Esophagus squamous epithelium (tissue), 5 donors: ENCODE measurements around the gene TKFC. TPM values are rescaled to one million over a fixed set of nuclear protein-coding genes. Genes with fewer than 3 reads are reported as not detected.

Experiments
- DNase-seq: peaks from one replicate; lab custom pipeline; 2025; lab: John Stamatoyannopoulos, UW
- H3K27ac ChIP-seq, 4 donors: fragments of 200-600 bp; sonication (generic); one replicate each; pipeline ENCODE4 v1.5.1; 2016 to 2019; ENCODE audit warnings: mild to moderate bottlenecking in 1 of 4
- H3K27me3 ChIP-seq, 4 donors: fragments of 200-600 bp; sonication (generic); 1 replicate in 3 of 4; 2 replicates in 1 of 4; pipeline versions ENCODE4 v1.5.1 to v1.6.0; 2017 to 2021; ENCODE audit warnings: antibody characterized with exemption in 1 of 4
- H3K36me3 ChIP-seq, 3 donors: fragments of 200-600 bp; sonication (generic); one replicate each; pipeline ENCODE4 v1.5.1; 2016 to 2019
- H3K4me1 ChIP-seq, 3 donors: fragments of 200-600 bp; sonication (generic); one replicate each; pipeline ENCODE4 v1.5.1; 2017 to 2019
- H3K4me3 ChIP-seq, 4 donors: fragments of 200-600 bp; sonication (generic); 1 replicate in 3 of 4; 2 replicates in 1 of 4; pipeline ENCODE4 v1.5.1; 2016 to 2019; ENCODE audit warnings: mild to moderate bottlenecking in 2 of 4, moderate library complexity in 1 of 4
- H3K9me3 ChIP-seq, 3 donors: fragments of 200-600 bp; sonication (generic); one replicate each; pipeline ENCODE4 v1.5.1; 2016 to 2019
- CTCF ChIP-seq, 6 experiments: fragments of 450-650 bp in 4 of 6; fragments of 200-600 bp in 2 of 6; sonication (generic) in 2 of 6; IDR thresholded peaks; one replicate each; pipeline ENCODE4 v1.5.1; 2016 to 2019; ENCODE audit warnings: antibody characterized with exemption in 6 of 6, mild to moderate bottlenecking in 4 of 6, moderate library complexity in 4 of 6
- POLR2A ChIP-seq, 4 donors: fragments of 450-650 bp; IDR thresholded peaks; one replicate each; pipeline ENCODE4 v1.6.1; 2017; ENCODE audit warnings: antibody characterized with exemption in 4 of 4, mild to moderate bottlenecking in 4 of 4, moderate library complexity in 3 of 4
- WGBS, 2 donors: methylation state at CpG; one replicate each; pipeline ENCODE4 v1.1.5; 2018; 5-methylcytosine and 5-hydroxymethylcytosine counted together
- intact Hi-C: fragments of 100-400 bp; cut with DNase I; formaldehyde crosslinking; loops from one replicate; pipeline ENCODE4 v1.15.0; 2022
- total RNA-seq, 4 donors: library from RNA; depleted of rRNA; stranded (reverse); fragments of >200 nt; gene quantifications; one replicate each; pipeline ENCODE4 v1.1.0, GENCODE V29; 2016
- donor health status: DM: yes; HTN: yes; CAD: no.

TKFC gene
- total RNA-seq, 4 donors from 2014 or later, result 19.8 to 29.2 (median 26.4) TPM

- Histone ChIP-seq H3K27ac (peak overlapping the region in 3 of 4 donors; percentile 19 to 97 (median 91)), H3K4me1 (peaks cover 24 to 63% (median 25%) of the 10 kb centered on the region in 3 donors), H3K36me3 (peaks cover 0 to 24% (median 3%) of the 10 kb centered on the region in 3 donors), H3K27me3 (no peaks in the 10 kb centered on the region), H3K9me3 (no peaks in the 10 kb centered on the region), H3K4me3 (no peak overlapping the region)
- WGBS, 2 donors, result 77 to 83% methylated on average over 10 to 13 of the region's 16 CpGs
- intact Hi-C loops, result loop anchor here (5.0 kb wide), 1 partner anchor 48 kb away; no protein-coding TSS in a partner anchor
- DNase-seq, result no peak
- TF ChIP-seq POLR2A (IDR thresholded peaks at IDR 0.05), result no peak
- no peak for TF ChIP-seq CTCF (IDR thresholded peaks at IDR 0.05)
Measured at GRCh38 chr11:61334434-61335354, 1.7 kb downstream of the TKFC start.

DNA sequence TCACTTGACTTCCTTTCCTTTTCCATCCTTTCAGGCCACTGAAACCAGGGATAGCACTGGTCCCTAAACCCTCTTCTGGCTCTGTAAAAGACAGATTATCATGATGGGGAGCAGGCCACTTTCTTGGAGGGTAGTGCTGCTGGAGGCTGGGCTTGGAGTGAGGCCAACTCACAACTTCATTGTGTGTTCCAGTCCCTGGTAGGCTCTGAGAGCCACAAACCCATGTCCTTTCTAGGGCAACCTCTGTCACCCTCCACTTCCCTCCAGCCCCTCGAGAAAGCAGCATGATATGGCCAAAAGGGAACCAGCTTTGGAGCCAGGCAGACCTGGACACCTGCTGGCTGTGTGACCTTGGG is 2.3 kb downstream of the TKFC start:
- DNase-seq, result no peak
- intact Hi-C loops, result loop anchor here (5.0 kb wide), 1 partner anchor 47 kb away; no protein-coding TSS in a partner anchor
- no peak overlapping the region for H3K4me3 ChIP-seq
- H3K36me3 ChIP-seq, result peaks cover 0 to 23% (median 3%) of the 10 kb centered on the region in 3 donors
- H3K9me3 ChIP-seq, result no peaks in the 10 kb centered on the region
- TF ChIP-seq POLR2A (IDR thresholded peaks at IDR 0.05), result no peak
- no peak for TF ChIP-seq CTCF (IDR thresholded peaks at IDR 0.05)
- 86% methylated on average over 1 of the region's 1 CpG; no CpG with 5 or more reads in 1 of the 2 donors for WGBS, 2 donors
- peak overlapping the region; percentile 11 to 97 (median 54) for H3K27ac ChIP-seq
- no peaks in the 10 kb centered on the region for H3K27me3 ChIP-seq
- peaks cover 24 to 57% (median 25%) of the 10 kb centered on the region in 3 donors for H3K4me1 ChIP-seq

DNA sequence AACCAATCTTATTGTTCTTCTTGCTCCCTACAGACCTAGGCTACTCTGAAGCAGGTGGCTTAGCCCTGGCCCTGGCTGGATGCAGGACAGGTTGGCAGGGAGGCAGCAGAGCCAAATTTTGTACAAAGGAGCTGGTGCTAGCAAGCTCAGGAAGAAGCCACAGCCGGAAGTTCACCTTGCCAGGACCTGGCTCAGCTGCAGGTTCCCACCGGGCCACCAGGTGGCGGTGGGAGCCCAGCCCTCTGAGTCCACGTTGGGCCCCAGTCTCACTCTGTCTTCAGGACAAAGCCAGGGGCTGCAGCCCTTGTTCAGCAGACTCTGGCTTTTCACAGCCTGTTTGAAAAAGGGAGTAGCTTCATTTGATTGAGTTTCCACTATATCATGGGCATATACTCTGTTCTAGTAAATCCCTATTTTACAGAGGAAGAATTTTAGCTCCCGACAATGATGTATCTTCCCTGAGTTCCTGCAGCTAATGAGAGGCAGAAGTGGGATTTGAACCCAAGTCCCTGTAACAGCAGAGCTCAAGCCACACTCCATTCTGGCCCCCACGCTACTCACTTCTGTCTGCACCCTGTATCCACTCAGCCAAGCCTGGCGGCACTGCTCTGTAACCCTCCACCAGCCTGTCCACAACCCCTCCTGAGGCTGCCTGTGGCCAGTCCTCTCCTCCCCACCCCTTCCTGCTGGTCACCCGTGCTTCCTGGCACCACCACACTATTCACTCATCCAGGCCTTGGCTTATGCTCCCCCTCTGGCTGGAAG is 3.3 kb downstream of the TKFC start:
- intact Hi-C loops, result loop anchor here (5.0 kb wide), 1 partner anchor 46 kb away; no protein-coding TSS in a partner anchor
- Histone ChIP-seq H3K4me3 (no peak overlapping the region), H3K36me3 (peaks cover 0 to 32% (median 3%) of the 10 kb centered on the region in 3 donors), H3K27me3 (no peaks in the 10 kb centered on the region), H3K9me3 (no peaks in the 10 kb centered on the region), H3K27ac (peak overlapping the region; percentile 11 to 97 (median 54)), H3K4me1 (peaks cover 17 to 46% (median 19%) of the 10 kb centered on the region in 3 donors)
- DNase-seq, result peak; percentile 30
- 30% methylated on average over 7 to 8 of the region's 8 CpGs for WGBS, 2 donors
- TF ChIP-seq CTCF (IDR thresholded peaks at IDR 0.05), result peak; percentile 95 to 99 (median 98)
- TF ChIP-seq POLR2A (IDR thresholded peaks at IDR 0.05), result no peak

GRCh38 chr11:61337706-61338470 is 4.9 kb downstream of the TKFC start:
- H3K4me1 ChIP-seq, result peaks cover 7 to 36% (median 10%) of the 10 kb centered on the region in 3 donors
- no peaks in the 10 kb centered on the region for H3K27me3 ChIP-seq
- intact Hi-C loops, result loop anchor here (5.0 kb wide), 1 partner anchor 44 kb away; no protein-coding TSS in a partner anchor
- TF ChIP-seq CTCF (IDR thresholded peaks at IDR 0.05), result no peak
- no peak for TF ChIP-seq POLR2A (IDR thresholded peaks at IDR 0.05)
- no peaks in the 10 kb centered on the region for H3K9me3 ChIP-seq
- no peak for DNase-seq
- peaks cover 0 to 47% (median 3%) of the 10 kb centered on the region in 3 donors for H3K36me3 ChIP-seq
- WGBS, 2 donors, result 90 to 98% methylated on average over 7 to 12 of the region's 15 CpGs
- no peak overlapping the region for H3K4me3 ChIP-seq
- no peak overlapping the region for H3K27ac ChIP-seq
